ENCODE measurements around the gene LIPN.

The LIPN gene

GRCh38 chr10:88744002-88744401, 15.8 kb upstream of the LIPN start:
- Histone ChIP-seq H3K36me3 (ENCODE audit: control insufficient read depth in 1 of 2, insufficient read depth in 2 of 2, low read length in 2 of 2) (no peaks in the 10 kb centered on the region), H3K4me1 (ENCODE audit: control insufficient read depth in 1 of 2, insufficient read depth in 2 of 2, low read length in 2 of 2) (no peaks in the 10 kb centered on the region), H3K4me3 (ENCODE audit: low read depth in 1 of 2, low read length in 2 of 2) (no peak overlapping the region), H3K27ac (ENCODE audit: low read length) (no peak overlapping the region), H3K9me3 (ENCODE audit: control insufficient read depth in 1 of 2, low read length in 2 of 2) (peaks cover 0 to 7% of the 10 kb centered on the region in 2 donors), H3K27me3 (ENCODE audit: low read depth, low read length) (peaks cover 8% of the 10 kb centered on the region)

- H3K27me3 ChIP-seq (ENCODE audit: low read depth, low read length) = peaks cover 8% of the 10 kb centered on the region
- H3K4me1 ChIP-seq (ENCODE audit: control insufficient read depth in 1 of 2, insufficient read depth in 2 of 2, low read length in 2 of 2) = no peaks in the 10 kb centered on the region
- H3K4me3 ChIP-seq (ENCODE audit: low read depth in 1 of 2, low read length in 2 of 2) = no peak overlapping the region
- H3K9me3 ChIP-seq (ENCODE audit: control insufficient read depth in 1 of 2, low read length in 2 of 2) = peaks cover 0 to 7% of the 10 kb centered on the region in 2 donors
- H3K36me3 ChIP-seq (ENCODE audit: control insufficient read depth in 1 of 2, insufficient read depth in 2 of 2, low read length in 2 of 2) = no peaks in the 10 kb centered on the region
- H3K27ac ChIP-seq (ENCODE audit: low read length) = no peak overlapping the region
Observed at GRCh38 chr10:88745633-88746032, 14.2 kb upstream of the LIPN start.

GRCh38 chr10:88754287-88754686, 5.5 kb upstream of the LIPN start:
- H3K9me3 ChIP-seq (ENCODE audit: control insufficient read depth in 1 of 2, low read length in 2 of 2) = no peaks in the 10 kb centered on the region
- no peaks in the 10 kb centered on the region for H3K36me3 ChIP-seq (ENCODE audit: control insufficient read depth in 1 of 2, insufficient read depth in 2 of 2, low read length in 2 of 2)
- H3K4me1 ChIP-seq (ENCODE audit: control insufficient read depth in 1 of 2, insufficient read depth in 2 of 2, low read length in 2 of 2) = no peaks in the 10 kb centered on the region
- no peak overlapping the region for H3K27ac ChIP-seq (ENCODE audit: low read length)
- no peaks in the 10 kb centered on the region for H3K27me3 ChIP-seq (ENCODE audit: low read depth, low read length)
- H3K4me3 ChIP-seq (ENCODE audit: low read depth in 1 of 2, low read length in 2 of 2) = no peak overlapping the region

DNA sequence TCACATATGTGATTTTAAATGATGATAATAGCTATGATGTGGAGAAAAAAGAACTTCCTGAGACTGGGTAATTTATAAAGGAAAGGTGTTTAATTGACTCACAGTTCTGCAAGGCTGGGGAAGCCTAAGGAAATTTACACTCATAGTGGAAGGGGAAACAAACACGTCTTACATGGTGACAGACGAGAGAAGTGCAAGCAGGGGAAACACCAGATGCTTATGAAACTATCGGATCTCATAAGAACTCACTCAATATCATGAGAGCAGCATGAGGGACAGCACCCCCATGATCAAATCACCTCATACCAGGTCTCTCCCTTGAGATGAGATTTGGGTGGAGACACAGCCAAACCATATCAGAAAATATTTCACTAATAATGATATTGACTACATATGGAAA, 4.1 kb upstream of the LIPN start:
- no peak overlapping the region for H3K4me3 ChIP-seq (ENCODE audit: low read depth in 1 of 2, low read length in 2 of 2)
- no peaks in the 10 kb centered on the region for H3K27me3 ChIP-seq (ENCODE audit: low read depth, low read length)
- H3K9me3 ChIP-seq (ENCODE audit: control insufficient read depth in 1 of 2, low read length in 2 of 2) = no peaks in the 10 kb centered on the region
- no peaks in the 10 kb centered on the region for H3K4me1 ChIP-seq (ENCODE audit: control insufficient read depth in 1 of 2, insufficient read depth in 2 of 2, low read length in 2 of 2)
- no peaks in the 10 kb centered on the region for H3K36me3 ChIP-seq (ENCODE audit: control insufficient read depth in 1 of 2, insufficient read depth in 2 of 2, low read length in 2 of 2)
- no peak overlapping the region for H3K27ac ChIP-seq (ENCODE audit: low read length)

GRCh38 chr10:88756660-88757059, 3.2 kb upstream of the LIPN start:
- H3K27me3 ChIP-seq (ENCODE audit: low read depth, low read length) = no peaks in the 10 kb centered on the region
- H3K27ac ChIP-seq (ENCODE audit: low read length) = no peak overlapping the region
- no peak overlapping the region for H3K4me3 ChIP-seq (ENCODE audit: low read depth in 1 of 2, low read length in 2 of 2)
- no peaks in the 10 kb centered on the region for H3K36me3 ChIP-seq (ENCODE audit: control insufficient read depth in 1 of 2, insufficient read depth in 2 of 2, low read length in 2 of 2)
- no peaks in the 10 kb centered on the region for H3K9me3 ChIP-seq (ENCODE audit: control insufficient read depth in 1 of 2, low read length in 2 of 2)
- no peaks in the 10 kb centered on the region for H3K4me1 ChIP-seq (ENCODE audit: control insufficient read depth in 1 of 2, insufficient read depth in 2 of 2, low read length in 2 of 2)

- H3K36me3 ChIP-seq (ENCODE audit: control insufficient read depth in 1 of 2, insufficient read depth in 2 of 2, low read length in 2 of 2) = no peaks in the 10 kb centered on the region
- H3K27ac ChIP-seq (ENCODE audit: low read length) = no peak overlapping the region
- H3K27me3 ChIP-seq (ENCODE audit: low read depth, low read length) = no peaks in the 10 kb centered on the region
- no peaks in the 10 kb centered on the region for H3K4me1 ChIP-seq (ENCODE audit: control insufficient read depth in 1 of 2, insufficient read depth in 2 of 2, low read length in 2 of 2)
- H3K4me3 ChIP-seq (ENCODE audit: low read depth in 1 of 2, low read length in 2 of 2) = no peak overlapping the region
- no peaks in the 10 kb centered on the region for H3K9me3 ChIP-seq (ENCODE audit: control insufficient read depth in 1 of 2, low read length in 2 of 2)
Observed at GRCh38 chr10:88762906-88763305, 3.1 kb downstream of the LIPN start.

GRCh38 chr10:88763441-88763840, 3.6 kb downstream of the LIPN start:
- Histone ChIP-seq H3K4me3 (ENCODE audit: low read depth in 1 of 2, low read length in 2 of 2) (no peak overlapping the region), H3K27ac (ENCODE audit: low read length) (no peak overlapping the region), H3K36me3 (ENCODE audit: control insufficient read depth in 1 of 2, insufficient read depth in 2 of 2, low read length in 2 of 2) (no peaks in the 10 kb centered on the region), H3K9me3 (ENCODE audit: control insufficient read depth in 1 of 2, low read length in 2 of 2) (no peaks in the 10 kb centered on the region), H3K4me1 (ENCODE audit: control insufficient read depth in 1 of 2, insufficient read depth in 2 of 2, low read length in 2 of 2) (no peaks in the 10 kb centered on the region), H3K27me3 (ENCODE audit: low read depth, low read length) (no peaks in the 10 kb centered on the region)

DNA sequence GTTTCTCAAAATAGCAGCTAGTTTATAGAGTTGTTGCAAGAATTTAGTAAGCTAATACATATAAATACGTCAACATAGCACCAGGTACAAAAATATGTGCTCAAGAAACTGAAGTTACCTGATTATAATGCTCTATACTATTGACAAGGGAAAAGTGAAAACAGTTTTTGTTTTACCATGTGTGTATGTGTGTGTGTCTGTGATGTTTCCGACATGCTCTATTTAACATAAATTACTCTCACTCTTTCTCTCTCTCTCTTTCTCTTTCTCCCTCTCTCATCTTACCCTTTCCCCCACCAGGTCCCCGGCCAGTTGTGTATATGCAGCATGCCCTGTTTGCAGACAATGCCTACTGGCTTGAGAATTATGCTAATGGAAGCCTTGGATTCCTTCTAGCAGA, 4.3 kb downstream of the LIPN start:
- Histone ChIP-seq H3K27ac (ENCODE audit: low read length) (no peak overlapping the region), H3K27me3 (ENCODE audit: low read depth, low read length) (no peaks in the 10 kb centered on the region), H3K4me1 (ENCODE audit: control insufficient read depth in 1 of 2, insufficient read depth in 2 of 2, low read length in 2 of 2) (no peaks in the 10 kb centered on the region), H3K9me3 (ENCODE audit: control insufficient read depth in 1 of 2, low read length in 2 of 2) (no peaks in the 10 kb centered on the region), H3K4me3 (ENCODE audit: low read depth in 1 of 2, low read length in 2 of 2) (no peak overlapping the region), H3K36me3 (ENCODE audit: control insufficient read depth in 1 of 2, insufficient read depth in 2 of 2, low read length in 2 of 2) (no peaks in the 10 kb centered on the region)

- Histone ChIP-seq H3K36me3 (ENCODE audit: control insufficient read depth in 1 of 2, insufficient read depth in 2 of 2, low read length in 2 of 2) (no peaks in the 10 kb centered on the region), H3K4me1 (ENCODE audit: control insufficient read depth in 1 of 2, insufficient read depth in 2 of 2, low read length in 2 of 2) (no peaks in the 10 kb centered on the region), H3K27me3 (ENCODE audit: low read depth, low read length) (no peaks in the 10 kb centered on the region), H3K4me3 (ENCODE audit: low read depth in 1 of 2, low read length in 2 of 2) (no peak overlapping the region), H3K9me3 (ENCODE audit: control insufficient read depth in 1 of 2, low read length in 2 of 2) (no peaks in the 10 kb centered on the region), H3K27ac (ENCODE audit: low read length) (no peak overlapping the region)
Observed at GRCh38 chr10:88765816-88766215, 6.0 kb downstream of the LIPN start.

DNA sequence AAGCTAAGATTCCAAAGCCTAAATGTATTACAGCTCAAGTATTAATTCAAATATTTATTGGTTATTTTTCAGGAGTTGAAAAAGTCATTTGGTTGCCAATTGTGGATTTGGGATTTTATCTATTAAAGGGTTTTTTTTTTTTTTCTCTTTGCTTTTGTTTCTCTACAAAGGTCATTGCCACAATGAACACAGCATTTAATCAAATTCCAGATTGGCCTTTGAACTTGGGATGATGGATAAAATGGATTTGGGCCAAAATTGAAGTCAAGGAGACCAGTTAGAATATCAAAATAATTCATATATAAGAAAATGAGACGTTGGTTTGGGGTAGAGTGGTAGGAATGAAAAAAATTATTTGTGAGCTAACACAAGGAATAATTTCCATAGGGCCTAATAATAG, 9.6 kb downstream of the LIPN start:
- Histone ChIP-seq H3K27me3 (ENCODE audit: low read depth, low read length) (no peaks in the 10 kb centered on the region), H3K4me1 (ENCODE audit: control insufficient read depth in 1 of 2, insufficient read depth in 2 of 2, low read length in 2 of 2) (no peaks in the 10 kb centered on the region), H3K4me3 (ENCODE audit: low read depth in 1 of 2, low read length in 2 of 2) (no peak overlapping the region), H3K9me3 (ENCODE audit: control insufficient read depth in 1 of 2, low read length in 2 of 2) (no peaks in the 10 kb centered on the region), H3K27ac (ENCODE audit: low read length) (no peak overlapping the region), H3K36me3 (ENCODE audit: control insufficient read depth in 1 of 2, insufficient read depth in 2 of 2, low read length in 2 of 2) (no peaks in the 10 kb centered on the region)

DNA sequence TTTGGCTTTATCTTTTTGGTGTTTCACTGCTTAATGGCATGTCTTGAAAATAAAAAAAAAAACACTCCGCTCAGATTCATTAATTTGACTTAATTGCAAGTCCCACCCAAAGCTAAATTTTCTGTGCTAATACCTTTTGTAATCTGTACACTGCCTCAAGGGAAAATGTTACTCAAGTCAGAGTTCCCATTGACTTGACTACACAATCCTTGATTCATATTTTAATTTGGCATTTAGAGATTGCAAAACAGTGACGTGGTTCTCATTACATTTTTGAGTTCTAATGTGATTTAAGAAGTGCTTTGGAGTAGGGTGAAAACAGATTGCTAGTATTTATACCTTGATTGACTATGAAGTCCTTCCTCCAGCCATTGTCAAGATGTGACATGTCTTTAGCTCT, 21.4 kb downstream of the LIPN start:
- H3K9me3 ChIP-seq (ENCODE audit: control insufficient read depth in 1 of 2, low read length in 2 of 2) = no peaks in the 10 kb centered on the region
- no peak overlapping the region for H3K4me3 ChIP-seq (ENCODE audit: low read depth in 1 of 2, low read length in 2 of 2)
- no peak overlapping the region for H3K27ac ChIP-seq (ENCODE audit: low read length)
- H3K27me3 ChIP-seq (ENCODE audit: low read depth, low read length) = no peaks in the 10 kb centered on the region
- H3K36me3 ChIP-seq (ENCODE audit: control insufficient read depth in 1 of 2, insufficient read depth in 2 of 2, low read length in 2 of 2) = no peaks in the 10 kb centered on the region
- H3K4me1 ChIP-seq (ENCODE audit: control insufficient read depth in 1 of 2, insufficient read depth in 2 of 2, low read length in 2 of 2) = no peaks in the 10 kb centered on the region

GRCh38 chr10:88782222-88782621, 22.4 kb downstream of the LIPN start:
- H3K36me3 ChIP-seq (ENCODE audit: control insufficient read depth in 1 of 2, insufficient read depth in 2 of 2, low read length in 2 of 2) = no peaks in the 10 kb centered on the region
- no peaks in the 10 kb centered on the region for H3K9me3 ChIP-seq (ENCODE audit: control insufficient read depth in 1 of 2, low read length in 2 of 2)
- H3K27me3 ChIP-seq (ENCODE audit: low read depth, low read length) = no peaks in the 10 kb centered on the region
- no peak overlapping the region for H3K27ac ChIP-seq (ENCODE audit: low read length)
- H3K4me1 ChIP-seq (ENCODE audit: control insufficient read depth in 1 of 2, insufficient read depth in 2 of 2, low read length in 2 of 2) = no peaks in the 10 kb centered on the region
- no peak overlapping the region for H3K4me3 ChIP-seq (ENCODE audit: low read depth in 1 of 2, low read length in 2 of 2)
